Right ventricle myocardium superior (tissue), 1 donor: ENCODE data around the gene CSPG5. TPM values are rescaled to one million over a fixed set of nuclear protein-coding genes. Genes with fewer than 3 reads are reported as not detected.

Experiments used
- ATAC-seq: fragments of 200-7000 bp; cut with Tn5 transposase; one replicate; pipeline ENCODE4 v1.9.1; 2020; ENCODE audit warnings: mild to moderate bottlenecking; ENCODE audit not compliant: poor library complexity
- DNase-seq: peaks from one replicate; pipeline ENCODE4 v3.0.0-alpha.2; 2020
- intact Hi-C: fragments of 100-400 bp; cut with DNase I; formaldehyde crosslinking; loops from one replicate; pipeline ENCODE4 v1.11.2; 2022
- total RNA-seq: library from RNA; stranded (reverse); fragmentation: NEBNext Ultra II Directional; extraction: Animal tissue kit (Norgen Biotek cat#: 25700); gene quantifications from one replicate; pipeline ENCODE4 v1.2.1, GENCODE V29; 2021
- donor health status: DM: no; HTN: yes; CAD: no; lungs with severe emphysema.

Gene CSPG5
- total RNA-seq, 1 donor from 2014 or later: 0.22 TPM

DNA sequence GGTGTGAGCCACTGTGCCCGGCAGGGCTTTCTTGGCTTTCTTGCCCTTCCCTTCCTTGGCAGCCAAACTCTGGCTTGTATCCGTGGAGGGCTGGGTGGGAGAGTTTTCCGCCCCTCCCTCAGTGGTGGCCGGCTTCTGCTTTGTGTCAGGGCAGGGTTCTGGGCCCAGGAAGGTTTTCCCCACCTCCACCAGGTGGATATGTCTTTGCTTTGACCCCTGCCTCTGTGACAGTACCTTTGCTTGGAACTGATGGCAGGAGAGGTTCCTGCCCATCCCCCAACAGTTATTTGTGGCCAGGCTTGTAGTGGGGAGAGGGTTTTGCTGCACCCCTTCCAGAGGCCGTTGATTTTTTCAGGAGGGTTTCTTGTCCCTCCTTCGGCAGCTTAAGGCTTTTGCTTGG lies 24.3 kb downstream of the CSPG5 start:
- intact Hi-C loops: no loop called here
- ATAC-seq: no peak

DNA sequence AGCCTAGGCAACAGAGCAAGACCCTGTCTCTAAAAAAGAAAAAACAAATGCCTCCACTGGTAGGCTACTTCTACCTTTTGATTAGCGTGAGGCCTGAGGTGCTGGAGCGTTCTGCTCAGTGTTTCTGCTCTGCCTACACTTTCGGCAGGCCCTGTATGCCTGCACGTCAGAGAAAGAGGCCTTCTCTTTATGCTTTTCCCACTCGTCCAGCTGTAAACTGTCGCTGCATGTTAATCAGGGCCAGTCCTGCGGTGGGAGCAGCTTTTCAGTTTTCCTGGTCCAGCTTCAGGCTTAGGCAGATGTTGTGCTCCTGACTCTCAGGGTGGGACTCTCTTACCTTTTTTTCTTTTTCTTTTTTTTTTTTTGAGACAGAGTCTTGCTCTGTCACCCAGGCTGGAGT lies 25.3 kb downstream of the CSPG5 start:
- intact Hi-C loops: no loop called here
- no peak for ATAC-seq

More for the DNA sequence above, 24.3 kb downstream of the CSPG5 start:
- DNase-seq: no peak

DNA sequence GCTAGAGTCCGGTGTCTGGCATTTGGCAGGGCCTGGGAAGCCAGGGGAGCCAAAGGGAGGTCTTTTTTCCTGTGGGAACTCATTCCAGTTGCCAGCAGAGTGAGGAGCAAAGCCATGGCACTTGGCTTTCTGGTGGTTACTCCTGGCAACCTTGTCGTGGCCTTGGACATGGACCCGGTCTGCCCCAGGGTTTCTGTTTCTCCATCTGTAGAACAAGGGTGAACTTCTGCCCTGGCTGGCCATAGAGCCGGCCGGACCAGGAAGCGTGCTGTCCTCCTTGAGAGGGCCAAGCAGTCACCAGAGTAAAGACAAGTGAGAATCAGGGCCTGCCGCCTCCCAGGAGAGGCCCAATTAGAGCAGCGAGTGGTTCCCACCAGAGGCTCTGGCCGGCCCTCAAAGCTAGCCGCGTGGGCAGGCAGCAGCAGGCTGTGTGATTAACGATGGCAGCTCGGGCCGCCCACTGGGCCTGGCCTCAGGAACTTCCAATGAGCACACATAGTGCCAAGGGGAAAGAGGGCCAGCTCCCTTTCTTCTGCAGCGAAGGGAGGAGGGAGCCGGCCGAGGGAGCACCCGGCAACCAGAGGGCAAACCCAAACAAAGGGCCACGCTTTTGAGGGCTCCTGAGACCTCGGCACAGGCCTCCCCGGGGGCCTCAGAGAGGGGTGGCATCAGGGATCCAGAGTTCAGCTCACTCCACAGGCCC lies 36.0 kb downstream of the CSPG5 start:
- DNase-seq (no peak), ATAC-seq (no peak)
- intact Hi-C loops: no loop called here

More for the DNA sequence above, 25.3 kb downstream of the CSPG5 start:
- DNase-seq: no peak

DNA sequence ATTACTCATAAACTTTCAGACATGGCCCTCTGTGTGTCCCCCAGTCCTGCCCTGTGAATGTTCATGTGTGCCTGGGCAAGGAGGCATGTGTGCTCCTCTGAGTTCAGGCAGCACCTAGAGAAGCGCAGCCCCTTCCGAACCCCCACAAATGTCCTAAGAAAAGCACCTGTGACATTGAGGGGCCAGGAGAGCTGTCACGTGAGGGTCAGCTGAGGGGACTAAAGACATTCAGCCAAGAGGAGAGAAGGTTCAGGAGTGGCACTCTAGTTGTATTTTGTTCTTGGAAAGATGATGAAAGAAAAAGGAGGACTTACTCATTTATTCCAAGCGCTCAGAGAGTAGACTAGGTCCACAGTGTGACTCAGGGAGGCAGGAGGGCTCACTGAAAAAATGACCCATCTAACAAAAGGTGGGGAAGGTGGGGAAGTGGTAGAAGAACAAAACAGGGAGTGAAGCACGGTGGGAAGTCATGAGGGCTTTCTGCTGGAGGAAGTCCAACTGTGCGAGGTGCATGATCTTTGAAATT lies 37.0 kb downstream of the CSPG5 start:
- ATAC-seq (no peak), DNase-seq (no peak)
- intact Hi-C loops: no loop called here

DNA sequence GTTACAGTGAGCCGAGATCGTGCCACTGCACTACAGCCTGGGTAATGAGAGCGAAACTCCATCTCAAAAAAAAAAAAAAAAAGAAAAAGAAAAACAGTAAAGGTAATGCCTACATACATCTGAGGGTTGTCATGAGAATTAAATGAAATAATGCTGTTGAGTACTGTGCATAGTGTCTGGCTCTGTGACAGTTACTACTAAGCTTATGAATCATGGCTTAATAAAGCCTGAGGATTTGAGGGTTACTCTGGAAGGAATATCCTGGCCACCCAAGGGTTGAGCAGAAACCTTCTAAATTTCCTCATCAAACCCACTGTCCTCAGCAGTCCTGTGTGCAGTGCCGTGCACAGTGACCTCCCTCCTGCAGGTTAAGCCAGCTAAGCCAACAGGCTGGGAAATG lies 38.4 kb downstream of the CSPG5 start:
- no peak for DNase-seq
- intact Hi-C loops: no loop called here

DNA sequence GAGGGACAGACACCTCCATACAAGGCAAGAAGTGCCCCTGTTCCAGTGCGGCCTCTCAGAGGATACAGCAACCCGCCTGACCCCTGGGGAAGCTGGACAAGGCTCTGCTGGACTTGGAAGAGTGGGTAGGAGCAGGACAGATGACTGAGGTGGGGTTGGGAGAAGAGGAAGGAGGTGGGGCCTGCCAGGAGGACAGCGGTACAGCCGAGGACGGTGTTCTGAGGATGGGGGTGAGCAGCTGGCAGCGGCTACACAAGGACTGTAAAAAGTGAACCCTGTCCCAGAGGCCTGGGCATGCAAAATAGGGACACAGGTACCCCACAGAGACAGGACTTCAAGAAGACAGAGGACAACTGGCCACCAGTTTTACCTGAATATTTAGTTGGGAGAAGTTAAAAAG lies 41.7 kb downstream of the CSPG5 start:
- ATAC-seq (no peak), DNase-seq (no peak)
- intact Hi-C loops: no loop called here

More for the DNA sequence above, 38.4 kb downstream of the CSPG5 start:
- ATAC-seq: no peak

DNA sequence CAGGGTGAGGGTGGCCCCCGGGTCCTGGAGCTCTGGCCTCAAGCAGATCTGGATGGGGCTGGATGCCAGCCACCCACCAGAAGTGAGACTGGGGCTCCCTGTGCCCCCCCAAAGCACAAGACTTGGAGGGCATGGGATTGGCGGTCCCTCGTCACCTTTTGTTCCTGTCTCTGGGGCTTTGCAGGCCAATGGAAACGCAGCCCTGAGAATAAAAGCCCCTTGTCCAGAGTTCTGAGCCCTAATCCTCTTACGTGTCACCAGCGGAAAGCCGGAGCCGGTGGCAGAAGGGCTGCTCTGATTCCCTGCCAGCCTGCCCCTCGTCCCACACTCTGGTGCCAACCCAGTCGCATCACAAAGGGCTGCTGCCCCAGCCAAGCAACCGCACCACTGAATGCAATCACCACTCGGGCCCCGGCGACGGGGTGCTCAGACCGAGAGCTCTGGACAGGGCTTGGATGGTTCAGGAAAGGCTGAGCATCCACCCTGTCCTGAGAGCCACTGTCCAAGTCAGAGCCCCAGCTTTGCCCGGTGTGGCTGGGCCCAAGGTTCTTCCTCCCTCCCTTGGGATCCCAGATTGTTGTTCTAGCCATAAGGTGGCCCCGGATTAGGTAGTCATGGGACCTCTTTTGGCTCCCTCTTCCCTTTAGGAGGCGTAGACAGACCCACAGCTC lies 42.3 kb downstream of the CSPG5 start:
- ATAC-seq: no peak
- DNase-seq: no peak
- intact Hi-C loops: no loop called here

DNA sequence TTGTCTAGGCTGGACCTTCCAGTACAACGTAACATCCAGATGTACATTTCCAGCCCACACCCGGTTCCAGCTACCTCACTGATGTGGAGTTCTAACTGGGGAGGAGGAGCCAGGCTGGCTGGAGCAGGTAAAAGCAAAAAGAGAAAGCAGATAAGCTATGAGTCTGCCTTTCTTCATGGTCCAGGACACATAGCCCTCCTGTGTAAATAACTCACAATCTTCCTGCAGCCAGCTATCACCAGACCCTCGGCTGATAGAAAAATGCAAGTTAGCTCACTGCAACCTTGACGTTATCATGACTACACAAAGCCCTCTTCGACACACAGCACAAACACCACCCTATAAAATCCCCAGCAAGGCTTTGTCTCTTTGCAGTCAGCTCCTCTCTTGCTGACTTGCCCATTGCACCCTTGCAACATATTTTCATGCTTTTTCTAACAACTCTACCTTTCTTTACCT lies 44.6 kb downstream of the CSPG5 start:
- DNase-seq: no peak
- ATAC-seq: no peak
- intact Hi-C loops: no loop called here

DNA sequence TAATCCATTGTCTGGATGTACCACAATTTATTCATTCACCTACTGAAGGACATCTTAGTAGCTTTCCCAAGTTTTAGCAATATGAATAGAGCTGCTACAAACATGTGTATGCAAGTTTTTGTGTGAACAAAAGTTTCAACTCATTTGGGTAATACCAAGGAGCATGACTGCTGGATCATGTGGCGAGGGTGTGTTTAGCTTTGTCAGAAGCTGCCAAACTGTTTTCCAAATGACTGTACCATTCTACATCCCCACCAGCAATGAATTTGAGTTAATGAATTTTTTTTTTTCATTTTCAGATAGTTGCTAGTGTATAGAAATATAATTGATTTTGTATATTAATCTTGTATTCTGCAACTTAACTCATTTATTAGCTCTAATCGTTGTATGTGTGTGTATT lies 45.2 kb downstream of the CSPG5 start:
- no peak for DNase-seq
- intact Hi-C loops: no loop called here
- no peak for ATAC-seq

DNA sequence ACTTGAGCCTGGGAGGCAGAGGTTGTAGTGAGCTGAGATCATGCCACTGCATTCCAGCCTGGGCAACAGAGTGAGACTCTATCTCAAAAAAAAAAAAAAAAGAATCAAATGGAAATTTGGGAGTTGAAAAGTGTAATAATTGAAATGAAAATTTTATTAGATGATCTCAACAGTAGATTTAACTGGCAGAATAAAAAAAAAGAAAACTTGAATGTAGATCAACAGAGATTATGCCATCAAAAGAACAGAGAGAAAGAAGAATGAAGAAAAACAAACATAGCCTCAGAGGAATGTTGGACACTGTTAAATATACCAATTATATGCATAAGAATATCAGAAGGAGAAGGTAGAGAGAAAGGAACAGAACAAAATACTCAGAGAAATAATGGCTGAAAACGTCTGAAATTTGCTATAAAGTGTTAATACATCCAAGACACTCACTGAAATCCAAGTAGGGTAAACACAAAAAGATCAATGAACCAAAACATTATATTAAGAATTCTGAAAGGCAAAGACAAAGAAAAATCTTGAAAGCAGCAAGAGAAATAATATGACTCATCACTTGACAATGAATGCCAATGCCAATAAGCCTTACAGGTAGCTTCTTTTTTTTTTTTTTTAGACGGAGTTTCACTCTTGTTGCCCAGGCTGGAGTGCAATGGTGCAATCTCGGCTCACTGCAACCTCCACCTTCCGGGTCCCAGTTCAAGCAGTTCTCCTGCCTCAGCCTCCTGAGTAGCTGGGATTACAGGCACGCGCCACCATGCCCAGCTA lies 50.5 kb downstream of the CSPG5 start:
- intact Hi-C loops: loop anchor here (10.0 kb wide), 1 partner anchor 137 kb away; no protein-coding TSS in a partner anchor
- no peak for ATAC-seq

DNA sequence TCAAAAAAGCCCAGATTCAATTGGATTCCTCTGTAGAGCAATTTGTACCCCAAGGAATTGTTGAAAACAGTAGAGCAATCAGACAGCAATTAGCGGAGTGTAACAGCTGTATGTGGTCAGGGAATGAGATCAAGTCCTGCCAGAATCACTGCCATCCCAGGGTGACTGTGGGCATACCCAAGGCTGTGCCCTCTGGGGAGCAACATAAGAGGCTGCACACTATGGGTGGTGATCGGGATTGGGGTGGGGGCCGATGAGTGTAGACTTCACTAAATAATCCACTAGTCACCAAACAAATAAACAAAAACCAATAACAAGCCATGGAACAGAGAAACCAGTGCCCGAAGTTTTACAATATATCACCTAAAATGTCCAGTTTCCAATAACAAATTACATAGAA lies 53.0 kb downstream of the CSPG5 start:
- DNase-seq (no peak), ATAC-seq (no peak)
- intact Hi-C loops: loop anchor here (10.0 kb wide), 1 partner anchor 139 kb away; no protein-coding TSS in a partner anchor

More for the DNA sequence above, 50.5 kb downstream of the CSPG5 start:
- DNase-seq: no peak

DNA sequence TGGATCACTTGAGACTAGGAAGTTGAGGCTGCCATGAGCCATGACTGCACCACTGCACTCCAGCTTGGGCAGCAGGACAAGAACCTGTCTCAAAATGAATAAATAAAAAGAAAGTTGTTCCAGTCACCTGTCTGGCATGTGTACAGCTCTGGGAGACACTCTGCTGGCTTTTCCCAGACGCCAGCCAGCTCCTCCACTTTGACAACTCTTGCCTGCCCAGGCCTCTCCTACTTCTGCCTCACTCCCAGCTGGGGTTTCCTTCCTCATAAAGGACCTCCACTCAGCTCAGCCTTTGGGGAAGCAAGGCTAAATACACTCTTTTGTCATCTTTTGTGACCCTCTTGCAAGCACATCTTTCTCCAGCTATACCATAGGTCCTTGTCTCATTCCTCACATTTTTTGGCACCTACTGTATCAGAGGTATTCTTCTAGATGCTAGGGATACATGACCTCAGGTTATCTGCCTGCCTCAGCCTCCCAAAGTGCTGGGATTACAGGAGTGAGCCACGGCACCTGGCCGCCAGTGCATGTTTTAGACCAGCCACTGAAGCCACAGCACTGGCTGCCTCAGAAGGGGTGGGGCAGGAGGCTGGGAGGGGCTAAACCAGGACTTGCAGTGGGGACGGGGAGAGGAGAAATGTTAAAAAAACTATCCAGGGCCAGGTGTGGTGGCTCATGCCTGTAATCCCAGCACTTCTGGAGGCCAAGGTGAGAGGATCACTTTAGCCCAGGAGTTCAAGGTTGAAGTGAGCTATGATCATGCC lies 55.2 kb downstream of the CSPG5 start:
- DNase-seq (no peak), ATAC-seq (no peak)
- intact Hi-C loops: loop anchor here (2.0 to 10.0 kb wide), 2 partner anchors 141 to 265 kb away; no protein-coding TSS in a partner anchor

DNA sequence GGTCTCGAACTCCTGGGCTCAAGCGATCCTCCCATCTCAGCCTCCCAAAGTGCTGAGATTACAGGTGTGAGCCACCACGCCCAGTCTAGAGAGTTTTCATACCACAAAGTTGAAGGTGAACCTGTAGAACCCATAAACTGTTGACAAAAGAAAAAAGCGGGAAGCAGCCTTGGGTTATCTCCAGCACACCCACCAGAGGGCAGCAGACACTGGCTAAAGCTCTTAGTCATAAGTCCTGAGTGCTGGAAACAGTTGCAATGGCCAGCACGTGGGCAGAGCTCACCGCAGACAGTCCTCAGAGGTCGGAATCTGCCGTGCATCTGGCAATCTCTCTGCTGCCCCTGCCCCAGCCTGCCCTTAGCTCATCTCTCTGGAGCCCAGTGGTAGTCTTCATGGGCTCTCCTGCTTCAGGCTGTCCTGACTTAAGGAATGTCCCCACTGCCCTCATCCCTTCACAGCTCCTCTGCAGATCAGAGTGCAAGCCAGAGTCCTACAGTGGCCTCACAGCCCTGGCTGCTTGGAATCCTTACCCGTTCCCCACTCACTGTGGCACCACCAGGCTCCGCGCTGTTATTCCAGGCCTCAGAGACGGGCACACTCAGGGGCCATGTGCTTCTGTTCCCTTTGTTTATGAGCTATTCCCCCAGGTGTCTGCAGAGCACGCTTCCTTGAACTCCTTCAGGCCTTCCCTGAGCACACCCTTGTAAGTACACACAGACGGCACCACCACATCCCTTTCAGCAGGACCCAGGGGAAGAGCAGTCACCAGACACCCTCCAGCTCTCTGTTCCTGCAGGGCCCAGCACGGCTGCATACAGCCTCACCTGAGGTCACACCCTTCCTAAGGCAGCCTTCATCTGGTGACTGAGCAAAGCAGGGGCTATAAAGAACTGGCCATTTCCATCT lies 56.3 kb downstream of the CSPG5 start:
- DNase-seq: peak; percentile 87
- intact Hi-C loops: loop anchor here (2.0 to 10.0 kb wide), 2 partner anchors 142 to 266 kb away; no protein-coding TSS in a partner anchor
- ATAC-seq: peak; percentile 98

DNA sequence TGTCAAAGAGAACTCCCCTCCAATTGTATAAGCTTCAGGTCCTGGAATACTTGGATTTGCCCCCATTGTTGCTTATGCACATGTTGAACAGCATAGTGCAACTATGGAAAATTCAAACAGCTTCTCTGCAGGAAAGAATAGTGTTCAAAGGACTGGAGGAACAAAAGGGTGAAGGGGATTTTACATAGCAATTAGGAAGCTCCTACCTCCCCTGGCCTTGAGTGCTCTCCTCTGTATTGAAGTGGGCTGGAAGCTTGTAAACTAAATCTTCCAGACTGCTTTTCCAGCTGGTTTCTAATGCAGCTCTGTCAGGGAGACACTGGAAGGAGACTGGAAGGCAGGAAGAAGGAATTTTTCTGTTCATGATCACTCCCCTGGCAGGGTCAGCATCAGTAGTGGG lies 57.9 kb downstream of the CSPG5 start:
- intact Hi-C loops: loop anchor here (10.0 kb wide), 1 partner anchor 144 kb away; no protein-coding TSS in a partner anchor
- DNase-seq: no peak
- no peak for ATAC-seq

DNA sequence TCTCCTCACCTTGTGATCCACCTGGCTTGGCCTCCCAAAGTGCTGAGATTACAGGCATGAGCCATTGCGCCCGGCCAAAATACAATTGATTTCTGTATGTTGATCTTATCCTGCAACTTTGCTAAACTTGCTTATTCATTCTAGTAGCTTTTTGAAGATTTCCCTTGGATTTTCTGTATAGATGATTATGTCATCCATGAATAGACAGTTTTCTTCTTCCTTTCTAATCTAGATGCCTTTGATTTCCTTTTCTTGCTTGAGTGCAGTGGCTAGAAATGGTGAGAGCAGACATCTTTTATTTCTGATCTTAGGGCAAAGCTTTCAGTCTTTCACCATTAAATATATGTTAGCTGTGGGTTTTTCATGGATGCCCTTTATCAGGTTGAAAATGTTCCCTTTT lies 60.7 kb downstream of the CSPG5 start:
- ATAC-seq (no peak), DNase-seq (no peak)
- intact Hi-C loops: no loop called here

DNA sequence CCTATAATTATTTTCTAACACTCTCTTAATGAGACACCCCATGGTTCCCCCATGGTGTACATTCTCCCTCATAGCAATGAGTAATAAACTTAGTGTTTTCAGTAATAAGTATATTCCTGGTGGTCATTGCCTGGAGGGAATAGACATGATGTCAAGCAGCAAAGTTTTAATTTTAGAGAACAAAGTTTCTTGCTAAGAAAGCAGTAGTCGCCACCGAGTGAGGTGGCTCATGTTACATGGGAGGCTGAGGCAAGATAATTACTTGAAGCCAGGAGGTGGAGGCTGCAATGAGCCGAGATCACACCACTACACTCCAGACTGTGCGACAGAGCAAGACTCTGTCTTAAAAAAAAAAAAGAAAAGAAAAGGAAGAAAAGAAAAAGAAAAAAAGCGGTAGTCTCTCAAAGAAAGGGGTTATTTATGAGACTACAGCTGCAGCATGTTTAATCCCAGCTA lies 62.8 kb downstream of the CSPG5 start:
- no peak for DNase-seq
- intact Hi-C loops: no loop called here
- no peak for ATAC-seq

DNA sequence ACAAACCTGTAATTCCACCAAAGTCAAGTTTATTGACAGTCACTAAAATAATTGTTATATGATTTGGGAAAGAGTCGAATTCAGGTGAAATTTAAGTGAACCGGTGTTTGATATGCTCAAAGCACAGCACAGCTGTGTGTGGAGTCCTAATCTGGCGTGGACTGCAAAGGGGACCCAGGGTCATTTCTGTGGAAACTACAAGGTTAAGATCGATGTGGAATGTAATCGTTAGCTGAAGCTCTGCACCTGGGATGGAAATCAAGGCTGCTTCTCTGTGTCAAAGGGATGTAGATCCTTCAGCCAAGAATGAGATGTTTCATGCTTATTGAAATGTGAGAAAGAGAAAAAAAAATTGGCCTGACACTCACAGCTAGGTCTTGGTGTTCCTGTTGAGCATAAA lies 63.6 kb downstream of the CSPG5 start:
- intact Hi-C loops: no loop called here
- no peak for DNase-seq
- no peak for ATAC-seq
